Fibroblast of lung (primary cell): Measurements from ENCODE around the gene CASP5.

Experiments
- CTCF ChIP-seq, 2 donors: IDR thresholded peaks in 1 of 2; conservative IDR thresholded peaks in 1 of 2; 1 replicate in 1 of 2; 2 replicates in 1 of 2; pipeline ENCODE4 v1.5.1; 2011 to 2012; ENCODE audit warnings: low read length in 2 of 2, control low read depth in 1 of 2, inconsistent platforms in 1 of 2, low read depth in 1 of 2, mild to moderate bottlenecking in 1 of 2
- EZH2 ChIP-seq: IDR thresholded peaks from 2 replicates; pipeline ENCODE4 v1.5.1; 2012; ENCODE audit warnings: low read length, control low read depth, mild to moderate bottlenecking; ENCODE audit errors: missing control alignments

GRCh38 chr11:105057432-105057831, 34.5 kb upstream of the CASP5 start:
- no peak for TF ChIP-seq CTCF (conservative IDR thresholded peaks at IDR 0.05 in 1 of 2, IDR thresholded peaks at IDR 0.05 in 1 of 2; ENCODE audit: low read depth in 1 of 2, low read length in 2 of 2)
- TF ChIP-seq EZH2, result no peak
